ENCODE data around the gene ZNF683. TPM values are rescaled to one million over a fixed set of nuclear protein-coding genes. Genes with fewer than 3 reads are reported as not detected.
A peak's percentile ranks its signal among the peaks of the same experiment; 100 is the strongest.

The ZNF683 gene
- total and polyA plus RNA-seq, 2 of the 4 experiments (the other 2 are of a cell fraction), result not detected

- no peak overlapping the region for H3K56ac ChIP-seq (ENCODE audit: extremely low read depth, insufficient read depth, low read length)
- H3K4me2 ChIP-seq (ENCODE audit: low read depth, low read length), result no peak overlapping the region
- in situ Hi-C loops (cut with MboI; ENCODE audit: low sequenced_read_pairs) (no loop called here), intact Hi-C loops (cut with micrococcal nuclease) (no loop called here), dilution Hi-C loops (cut with HindIII; ENCODE audit: low sequenced_read_pairs, unreplicated experiment) (no loop called here)
- no peak overlapping the region for H2AK5ac ChIP-seq (ENCODE audit: low read depth, low read length)
- no peak overlapping the region for H2BK15ac ChIP-seq (ENCODE audit: low read depth, low read length)
- BruUV-seq (replicated peaks), result no TSS peak
- POLR2A ChIA-PET (ENCODE audit: unreplicated experiment), result interaction anchor here (0.5 kb wide), 1 partner anchor 39 kb away, joined by 3 read pairs; no protein-coding TSS in a partner anchor
- H3K9ac ChIP-seq (ENCODE audit: low read depth, low read length), result no peak overlapping the region
- H3K79me1 ChIP-seq (ENCODE audit: low read depth in 1 of 2, low read length in 2 of 2), result no peaks in the 10 kb centered on the region
- CTCF ChIA-PET, result no interaction called here
- H4K20me1 ChIP-seq (ENCODE audit: insufficient read depth, low read length), result no peaks in the 10 kb centered on the region; the same call in 1 of the 2 replicates
- no peak overlapping the region for H2AFZ ChIP-seq (replicated peaks; ENCODE audit: low read length, poor library complexity)
- H2BK120ac ChIP-seq (ENCODE audit: low read depth, low read length), result no peak overlapping the region
- no peak overlapping the region for H3K14ac ChIP-seq (replicated peaks; ENCODE audit: low read depth, low read length)
- no peak overlapping the region for H4K8ac ChIP-seq (ENCODE audit: low read depth in 2 of 2, low read length in 2 of 2)
- H3K4me3 ChIP-seq (ENCODE audit: insufficient read depth, low read depth, low read length), result no peak overlapping the region
- peaks cover 57% of the 10 kb centered on the region for H3K27me3 ChIP-seq (ENCODE audit: control insufficient read depth, insufficient read depth, low read length)
- H3K9me1 ChIP-seq (ENCODE audit: insufficient read depth, low read length), result peaks cover 9% of the 10 kb centered on the region; the same call in 1 of the 2 replicates
- no peaks in the 10 kb centered on the region for H3K36me3 ChIP-seq (ENCODE audit: control insufficient read depth, insufficient read depth, low read length)
- TF ChIP-seq CEBPB (IDR thresholded peaks at IDR 0.05; ENCODE audit: low read depth, low read length) (no peak), CTCF (conservative IDR thresholded peaks at IDR 0.05; ENCODE audit: low read depth, low read length) (no peak), ELK1 (IDR thresholded peaks at IDR 0.05; ENCODE audit: borderline replicate concordance, low read depth, low read length) (no peak), SMC3 (IDR thresholded peaks at IDR 0.05; ENCODE audit: low read depth, low read length) (no peak), BHLHE40 (IDR thresholded peaks at IDR 0.05; ENCODE audit: low read depth, low read length) (no peak), FOS (IDR thresholded peaks at IDR 0.05; ENCODE audit: low read depth, low read length) (no peak), MAFK (IDR thresholded peaks at IDR 0.05; ENCODE audit: low read depth, low read length) (no peak), USF2 (IDR thresholded peaks at IDR 0.05; ENCODE audit: low read depth, low read length) (no peak), MAZ (IDR thresholded peaks at IDR 0.05; ENCODE audit: borderline replicate concordance, low read depth, low read length) (no peak), RAD21 (IDR thresholded peaks at IDR 0.05; ENCODE audit: low read length) (no peak), RCOR1 (IDR thresholded peaks at IDR 0.05; ENCODE audit: insufficient replicate concordance, low read length) (no peak), RFX5 (IDR thresholded peaks at IDR 0.05; ENCODE audit: low read depth, low read length) (no peak), NFE2L2 (IDR thresholded peaks at IDR 0.05; ENCODE audit: low read depth, low read length) (no peak)
- ATAC-seq (ENCODE audit: low read depth) (no peak), DNase-seq (no peak)
- 84% methylated on average over 7 of the region's 9 CpGs; no CpG with 5 or more reads in 1 of the 2 experiments for WGBS, 2 experiments (ENCODE audit: extremely low coverage in 2 of 2, insufficient read length in 1 of 2)
- no peak overlapping the region for H4K5ac ChIP-seq (ENCODE audit: low read depth, low read length)
- H3K18ac ChIP-seq (ENCODE audit: low read depth, low read length), result no peak overlapping the region
- no peak overlapping the region for H4K91ac ChIP-seq (ENCODE audit: insufficient read depth, low read depth, low read length)
- no peak overlapping the region for H2BK5ac ChIP-seq (ENCODE audit: low read depth, low read length, poor library complexity, severe bottlenecking)
- H2AK9ac ChIP-seq (replicated peaks; ENCODE audit: low read depth, low read length, poor library complexity), result peak overlapping the region; percentile 24
- no peaks in the 10 kb centered on the region for H3K9me3 ChIP-seq (ENCODE audit: control insufficient read depth, insufficient read depth, low read length)
- H3K4me1 ChIP-seq (ENCODE audit: control insufficient read depth, insufficient read depth, low read length), result peaks cover 9% of the 10 kb centered on the region
- H3K27ac ChIP-seq (ENCODE audit: insufficient read depth, low read length), result no peak overlapping the region
- no peak overlapping the region for H2BK20ac ChIP-seq (ENCODE audit: low read depth, low read length)
- H3K23ac ChIP-seq (ENCODE audit: low read depth, low read length), result no peak overlapping the region
- H3K4ac ChIP-seq (ENCODE audit: low read depth, low read length), result no peak overlapping the region
These were observed 17.6 kb downstream of the ZNF683 start for GRCh38 chr1:26354972-26355371.
